Measurements from ENCODE around the gene HRH1. TPM values are rescaled to one million over a fixed set of nuclear protein-coding genes. Genes with fewer than 3 reads are reported as not detected.

HRH1 gene
- polyA plus RNA-seq, 3 donors = 0.08 to 0.24 TPM; not detected in 1

GRCh38 chr3:11128682-11129632 is 25.3 kb upstream of the HRH1 start:
- H3K9me3 ChIP-seq (replicated peaks in 1 of 2; ENCODE audit: control insufficient read depth in 1 of 2, insufficient read depth in 1 of 2, low read length in 2 of 2) = no peaks in the 10 kb centered on the region
- Mint-ChIP-seq H3K4me3 (no peak overlapping the region), H3K27me3 (ENCODE audit: low read depth in 3 of 3) (peaks cover 0 to 9% (median 5%) of the 10 kb centered on the region in 3 donors), H3K36me3 (no peaks in the 10 kb centered on the region), H3K27ac (no peak overlapping the region), H3K9me3 (peaks cover 0 to 4% (median 0%) of the 10 kb centered on the region in 7 donors), H3K4me1 (no peaks in the 10 kb centered on the region)
- H3K36me3 ChIP-seq (replicated peaks in 1 of 2; ENCODE audit: control insufficient read depth in 1 of 2, insufficient read depth in 2 of 2, low read length in 2 of 2) = no peaks in the 10 kb centered on the region
- no peaks in the 10 kb centered on the region for H3K27me3 ChIP-seq (ENCODE audit: control insufficient read depth in 2 of 2, insufficient read depth in 2 of 2, low read length in 2 of 2)
- intact Hi-C loops (cut with micrococcal nuclease) = no loop called here
- no peaks in the 10 kb centered on the region for H3K4me1 ChIP-seq (ENCODE audit: control insufficient read depth in 1 of 2, insufficient read depth in 2 of 2, low read length in 2 of 2)
- no peak overlapping the region for H2AFZ ChIP-seq (ENCODE audit: insufficient read depth, low read depth, low read length, poor library complexity, severe bottlenecking)
- 67% methylated on average over 2 of the region's 8 CpGs for WGBS (ENCODE audit: insufficient coverage)
- no peak overlapping the region for H3K27ac ChIP-seq (ENCODE audit: low read depth in 1 of 2, low read length in 2 of 2)
- no peak overlapping the region for H3K4me2 ChIP-seq (replicated peaks; ENCODE audit: extremely low read depth, low read length, poor library complexity, severe bottlenecking)
- H3K4me3 ChIP-seq (replicated peaks in 1 of 3; ENCODE audit: low read depth in 2 of 3, low read length in 3 of 3) = no peak overlapping the region
- TF ChIP-seq CTCF (IDR thresholded peaks at IDR 0.05) = no peak
- H3K9ac ChIP-seq (ENCODE audit: insufficient read depth, low read length, poor library complexity, severe bottlenecking) = no peak overlapping the region
- H3K79me2 ChIP-seq (ENCODE audit: insufficient read depth, low read length) = no peaks in the 10 kb centered on the region
- DNase-seq = no peak
- no peaks in the 10 kb centered on the region for H4K20me1 ChIP-seq (ENCODE audit: insufficient read depth, low read length)

DNA sequence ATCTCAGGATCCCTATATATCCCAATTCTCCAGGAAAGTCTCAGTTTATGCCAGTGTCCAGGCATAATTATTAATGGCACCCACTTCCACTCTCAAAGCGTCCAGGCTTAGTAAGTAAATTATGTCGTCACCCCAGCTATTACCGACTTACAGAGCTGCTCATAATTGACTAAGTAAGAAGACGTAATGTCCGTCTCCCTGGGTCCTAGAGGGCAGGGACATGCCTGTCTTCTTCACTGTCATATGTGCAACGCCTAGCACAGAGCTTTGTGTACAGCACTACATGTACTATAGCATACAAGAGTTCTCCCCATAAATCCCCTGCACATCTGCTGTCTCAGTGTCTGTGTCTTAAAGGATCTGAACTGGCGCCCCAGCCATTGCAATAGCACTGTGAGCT is 23.9 kb upstream of the HRH1 start:
- H3K4me1 Mint-ChIP-seq = no peaks in the 10 kb centered on the region
- Histone ChIP-seq H3K27me3 (ENCODE audit: control insufficient read depth in 2 of 2, insufficient read depth in 2 of 2, low read length in 2 of 2) (no peaks in the 10 kb centered on the region), H3K36me3 (replicated peaks in 1 of 2; ENCODE audit: control insufficient read depth in 1 of 2, insufficient read depth in 2 of 2, low read length in 2 of 2) (no peaks in the 10 kb centered on the region), H3K79me2 (ENCODE audit: insufficient read depth, low read length) (no peaks in the 10 kb centered on the region), H3K4me2 (replicated peaks; ENCODE audit: extremely low read depth, low read length, poor library complexity, severe bottlenecking) (no peak overlapping the region), H3K9ac (ENCODE audit: insufficient read depth, low read length, poor library complexity, severe bottlenecking) (no peak overlapping the region), H3K4me1 (ENCODE audit: control insufficient read depth in 1 of 2, insufficient read depth in 2 of 2, low read length in 2 of 2) (no peaks in the 10 kb centered on the region), H4K20me1 (ENCODE audit: insufficient read depth, low read length) (no peaks in the 10 kb centered on the region), H3K27ac (ENCODE audit: low read depth in 1 of 2, low read length in 2 of 2) (no peak overlapping the region), H2AFZ (ENCODE audit: insufficient read depth, low read depth, low read length, poor library complexity, severe bottlenecking) (no peak overlapping the region), H3K4me3 (replicated peaks in 1 of 3; ENCODE audit: low read depth in 2 of 3, low read length in 3 of 3) (no peak overlapping the region), H3K9me3 (replicated peaks in 1 of 2; ENCODE audit: control insufficient read depth in 1 of 2, insufficient read depth in 1 of 2, low read length in 2 of 2) (no peaks in the 10 kb centered on the region)
- WGBS (ENCODE audit: insufficient coverage) = 95% methylated on average over 6 of the region's 7 CpGs
- H3K4me3 Mint-ChIP-seq = no peak overlapping the region
- H3K27ac Mint-ChIP-seq = no peak overlapping the region
- intact Hi-C loops (cut with micrococcal nuclease) = no loop called here
- DNase-seq = no peak
- no peaks in the 10 kb centered on the region for H3K36me3 Mint-ChIP-seq
- H3K27me3 Mint-ChIP-seq (ENCODE audit: low read depth in 3 of 3) = peaks cover 0 to 7% (median 5%) of the 10 kb centered on the region in 3 donors
- no peaks in the 10 kb centered on the region for H3K9me3 Mint-ChIP-seq
- TF ChIP-seq CTCF (IDR thresholded peaks at IDR 0.05) = no peak

All from CD14-positive monocyte (primary cell).